ENCODE data around the gene LAIR2.
A peak's percentile ranks its signal among the peaks of the same experiment; 100 is the strongest.

Gene LAIR2

GRCh38 chr19:54554006-54554405, 51.4 kb downstream of the LAIR2 start:
- TF ChIP-seq POLR2AphosphoS5 (IDR thresholded peaks at IDR 0.05; ENCODE audit: low read depth, low read length) = no peak
- TF ChIP-seq TAF1 (IDR thresholded peaks at IDR 0.05; ENCODE audit: borderline replicate concordance, insufficient read depth, low read length) = no peak
- no peak for TF ChIP-seq FOXP2 (optimal IDR thresholded peaks at IDR 0.05; ENCODE audit: borderline replicate concordance, extremely low read depth, extremely low read length, insufficient read depth)
- TF ChIP-seq REST (IDR thresholded peaks at IDR 0.05; ENCODE audit: insufficient read depth in 1 of 2, low read depth in 2 of 2, low read length in 2 of 2) = no peak
- no peak for TF ChIP-seq SIN3A (IDR thresholded peaks at IDR 0.05; ENCODE audit: borderline replicate concordance, insufficient read depth, low read length)

GRCh38 chr19:54554896-54555295, 52.3 kb downstream of the LAIR2 start:
- TF ChIP-seq SIN3A (IDR thresholded peaks at IDR 0.05; ENCODE audit: borderline replicate concordance, insufficient read depth, low read length) = no peak
- no peak for TF ChIP-seq FOXP2 (optimal IDR thresholded peaks at IDR 0.05; ENCODE audit: borderline replicate concordance, extremely low read depth, extremely low read length, insufficient read depth)
- TF ChIP-seq TAF1 (IDR thresholded peaks at IDR 0.05; ENCODE audit: borderline replicate concordance, insufficient read depth, low read length) = no peak
- TF ChIP-seq POLR2AphosphoS5 (IDR thresholded peaks at IDR 0.05; ENCODE audit: low read depth, low read length) = no peak
- TF ChIP-seq REST (IDR thresholded peaks at IDR 0.05; ENCODE audit: insufficient read depth in 1 of 2, low read depth in 2 of 2, low read length in 2 of 2) = no peak

- TF ChIP-seq FOXP2 (optimal IDR thresholded peaks at IDR 0.05; ENCODE audit: borderline replicate concordance, extremely low read depth, extremely low read length, insufficient read depth) (no peak), REST (IDR thresholded peaks at IDR 0.05; ENCODE audit: insufficient read depth in 1 of 2, low read depth in 2 of 2, low read length in 2 of 2) (no peak), TAF1 (IDR thresholded peaks at IDR 0.05; ENCODE audit: borderline replicate concordance, insufficient read depth, low read length) (no peak), POLR2AphosphoS5 (IDR thresholded peaks at IDR 0.05; ENCODE audit: low read depth, low read length) (no peak), SIN3A (IDR thresholded peaks at IDR 0.05; ENCODE audit: borderline replicate concordance, insufficient read depth, low read length) (no peak)
Observed at GRCh38 chr19:54556194-54556593, 53.6 kb downstream of the LAIR2 start.

- no peak for TF ChIP-seq SIN3A (IDR thresholded peaks at IDR 0.05; ENCODE audit: borderline replicate concordance, insufficient read depth, low read length)
- peak in 1 of 2 experiments; percentile 83; a peak in 2 of 4 replicates for TF ChIP-seq REST (IDR thresholded peaks at IDR 0.05; ENCODE audit: insufficient read depth in 1 of 2, low read depth in 2 of 2, low read length in 2 of 2)
Observed at GRCh38 chr19:54558339-54558738, 55.7 kb downstream of the LAIR2 start.

Measured in PFSK-1 (cell line).